Measurements from ENCODE around the gene CTNNBL1. TPM values are rescaled to one million over a fixed set of nuclear protein-coding genes. Genes with fewer than 3 reads are reported as not detected.

The CTNNBL1 gene
- total RNA-seq, 4 donors from 2014 or later, result 25.5 to 38.4 (median 35.1) TPM

GRCh38 chr20:37725855-37726254 is 32.0 kb downstream of the CTNNBL1 start:
- H3K4me3 ChIP-seq, result no peak overlapping the region
- no peaks in the 10 kb centered on the region for H3K27me3 ChIP-seq
- peaks cover 0 to 6% (median 0%) of the 10 kb centered on the region in 3 donors for H3K36me3 ChIP-seq
- no peak overlapping the region for H3K27ac ChIP-seq
- no peak for DNase-seq (ENCODE audit: low spot score in 2 of 2)
- peaks cover 0 to 48% (median 2%) of the 10 kb centered on the region in 4 donors for H3K4me1 ChIP-seq
- H3K9me3 ChIP-seq, result peaks cover 0 to 9% (median 0%) of the 10 kb centered on the region in 4 donors
- TF ChIP-seq EP300 (IDR thresholded peaks at IDR 0.05) (no peak), CTCF (IDR thresholded peaks at IDR 0.05) (no peak), POLR2A (IDR thresholded peaks at IDR 0.05) (no peak)
- 53 to 65% methylated on average over 5 of the region's 5 CpGs for WGBS, 2 donors

DNA sequence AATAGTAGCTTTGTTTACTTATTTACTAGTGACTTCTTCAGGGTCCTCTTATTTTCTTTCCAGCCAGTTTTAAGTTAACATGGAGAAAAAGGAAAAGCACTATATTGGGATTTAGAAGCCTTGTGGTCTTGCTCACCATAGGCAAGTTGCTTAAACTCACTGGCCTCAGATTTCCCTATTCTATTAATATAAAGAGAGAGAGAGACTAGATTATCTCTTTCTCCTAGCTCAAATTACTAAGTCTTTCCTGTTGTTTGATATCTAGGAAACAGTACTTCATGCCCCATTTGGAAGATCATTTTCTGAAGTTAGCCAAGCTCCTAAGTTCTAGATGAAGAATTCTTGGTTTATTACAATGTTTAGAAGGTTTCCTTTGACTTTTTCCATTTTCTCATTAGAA is 32.5 kb downstream of the CTNNBL1 start:
- H3K36me3 ChIP-seq, result peaks cover 0 to 6% (median 0%) of the 10 kb centered on the region in 3 donors
- TF ChIP-seq POLR2A (IDR thresholded peaks at IDR 0.05) (no peak), CTCF (IDR thresholded peaks at IDR 0.05) (no peak), EP300 (IDR thresholded peaks at IDR 0.05) (no peak)
- peaks cover 0 to 48% (median 2%) of the 10 kb centered on the region in 4 donors for H3K4me1 ChIP-seq
- no peaks in the 10 kb centered on the region for H3K27me3 ChIP-seq
- H3K4me3 ChIP-seq, result no peak overlapping the region
- DNase-seq (ENCODE audit: low spot score in 2 of 2), result no peak
- no peak overlapping the region for H3K27ac ChIP-seq
- H3K9me3 ChIP-seq, result peaks cover 0 to 5% (median 0%) of the 10 kb centered on the region in 4 donors

DNA sequence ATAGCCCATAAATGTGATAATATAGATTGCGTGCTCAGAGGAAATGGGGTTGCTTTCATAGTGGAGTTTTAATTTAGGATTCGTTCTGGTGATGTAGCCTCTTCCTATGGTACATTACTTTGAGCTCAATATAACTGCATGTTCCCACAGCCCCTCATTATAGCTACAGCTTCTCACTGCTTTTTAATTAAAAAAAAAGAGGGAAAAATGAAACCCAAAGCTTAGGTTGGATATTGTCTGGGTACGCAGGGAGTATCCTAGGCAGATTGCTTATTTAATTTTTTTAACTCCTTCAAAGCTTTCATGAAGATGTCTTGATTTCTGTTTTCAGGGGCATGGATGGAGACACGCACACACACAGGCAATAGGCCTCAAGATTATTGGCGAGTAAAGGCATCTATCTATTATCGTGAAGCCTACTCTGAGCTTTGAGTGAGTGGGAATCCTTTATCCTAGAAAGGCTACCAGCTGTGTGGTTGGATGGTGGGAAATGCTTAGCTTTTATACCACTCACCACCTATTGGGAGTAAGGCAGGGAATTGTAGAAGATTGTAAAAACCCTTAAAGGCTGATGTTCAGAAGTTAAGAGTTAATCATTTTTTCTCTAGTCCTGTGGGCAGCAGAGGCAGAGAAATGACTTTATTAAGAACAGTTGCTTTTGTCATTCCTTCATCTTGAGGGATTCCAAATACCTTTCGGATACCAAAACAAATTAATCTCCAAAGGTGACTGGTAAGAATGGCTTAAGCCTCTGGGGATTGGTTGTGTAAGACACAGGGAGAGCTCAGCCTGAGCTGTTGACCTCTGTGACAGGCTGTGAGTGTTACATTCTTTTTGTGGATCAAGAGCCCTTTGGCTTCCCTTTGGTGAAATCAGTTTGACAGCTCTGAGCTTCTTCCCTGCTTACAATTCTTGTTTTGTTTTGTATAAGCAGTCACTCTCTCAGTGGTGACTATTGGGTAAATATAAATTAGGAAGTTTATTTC is 33.4 kb downstream of the CTNNBL1 start:
- H3K9me3 ChIP-seq, result no peaks in the 10 kb centered on the region
- peak overlapping the region in 1 of 4 donors; percentile 18 for H3K27ac ChIP-seq
- DNase-seq (ENCODE audit: low spot score in 2 of 2), result no peak
- no peak for TF ChIP-seq POLR2A (IDR thresholded peaks at IDR 0.05)
- no peak for TF ChIP-seq CTCF (IDR thresholded peaks at IDR 0.05)
- TF ChIP-seq EP300 (IDR thresholded peaks at IDR 0.05), result no peak
- 76 to 80% methylated on average over 7 of the region's 7 CpGs for WGBS, 2 donors
- H3K27me3 ChIP-seq, result no peaks in the 10 kb centered on the region
- no peak overlapping the region for H3K4me3 ChIP-seq
- H3K4me1 ChIP-seq, result peaks cover 0 to 48% (median 2%) of the 10 kb centered on the region in 4 donors
- H3K36me3 ChIP-seq, result no peaks in the 10 kb centered on the region

DNA sequence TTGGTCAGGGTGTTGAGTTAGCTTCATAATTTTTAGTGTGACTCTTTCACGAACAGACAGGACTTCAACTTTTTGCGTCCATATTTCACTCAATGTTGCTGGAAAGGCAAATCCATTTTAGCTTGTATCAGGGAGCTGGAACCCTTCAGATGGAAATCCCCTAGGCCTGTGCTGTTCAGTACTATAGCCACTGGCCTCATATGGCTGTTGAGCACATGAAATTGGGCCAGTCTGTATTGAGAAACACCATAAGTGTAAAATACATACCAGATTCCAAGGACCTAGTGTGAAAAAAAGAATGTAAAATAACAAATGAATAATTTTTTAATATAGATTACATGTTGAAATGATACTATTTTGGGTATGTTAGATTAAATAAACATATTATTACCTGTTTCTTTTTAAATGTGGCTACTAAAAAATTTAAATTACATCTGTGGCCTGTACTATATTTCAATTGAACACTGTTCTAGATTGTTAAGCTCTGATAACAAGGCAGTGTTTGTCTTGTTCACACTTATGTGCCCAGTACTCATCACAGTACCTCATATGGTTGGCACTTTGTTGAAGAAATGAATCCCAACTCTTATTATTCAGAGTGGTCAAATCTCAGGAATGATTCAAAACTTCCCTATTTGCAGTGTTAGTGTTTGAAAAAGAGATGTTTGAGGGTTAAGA is 34.3 kb downstream of the CTNNBL1 start:
- Histone ChIP-seq H3K4me1 (peaks cover 0 to 48% (median 2%) of the 10 kb centered on the region in 4 donors), H3K27me3 (no peaks in the 10 kb centered on the region), H3K4me3 (no peak overlapping the region), H3K9me3 (no peaks in the 10 kb centered on the region), H3K27ac (peak overlapping the region in 1 of 4 donors; percentile 18), H3K36me3 (peaks cover 0 to 7% (median 0%) of the 10 kb centered on the region in 3 donors)
- TF ChIP-seq EP300 (IDR thresholded peaks at IDR 0.05), result no peak
- no peak for TF ChIP-seq CTCF (IDR thresholded peaks at IDR 0.05)
- no peak for TF ChIP-seq POLR2A (IDR thresholded peaks at IDR 0.05)
- WGBS, 2 donors, result 57 to 66% methylated on average over 2 of the region's 2 CpGs
- no peak for DNase-seq (ENCODE audit: low spot score in 2 of 2)

GRCh38 chr20:37728635-37728983 is 34.8 kb downstream of the CTNNBL1 start:
- Histone ChIP-seq H3K27ac (no peak overlapping the region), H3K9me3 (no peaks in the 10 kb centered on the region), H3K27me3 (no peaks in the 10 kb centered on the region), H3K4me1 (peaks cover 0 to 48% (median 2%) of the 10 kb centered on the region in 4 donors), H3K36me3 (peaks cover 0 to 12% (median 0%) of the 10 kb centered on the region in 3 donors), H3K4me3 (no peak overlapping the region)
- TF ChIP-seq POLR2A (IDR thresholded peaks at IDR 0.05) (no peak), CTCF (IDR thresholded peaks at IDR 0.05) (no peak), EP300 (IDR thresholded peaks at IDR 0.05) (no peak)
- DNase-seq (ENCODE audit: low spot score in 2 of 2), result no peak
- WGBS, 2 donors, result 54 to 56% methylated on average over 2 of the region's 2 CpGs
